ENCODE data around the gene HAGHL. TPM values are rescaled to one million over a fixed set of nuclear protein-coding genes. Genes with fewer than 3 reads are reported as not detected.

HAGHL gene
- total RNA-seq, 1 donor from 2014 or later = 1.0 TPM

DNA sequence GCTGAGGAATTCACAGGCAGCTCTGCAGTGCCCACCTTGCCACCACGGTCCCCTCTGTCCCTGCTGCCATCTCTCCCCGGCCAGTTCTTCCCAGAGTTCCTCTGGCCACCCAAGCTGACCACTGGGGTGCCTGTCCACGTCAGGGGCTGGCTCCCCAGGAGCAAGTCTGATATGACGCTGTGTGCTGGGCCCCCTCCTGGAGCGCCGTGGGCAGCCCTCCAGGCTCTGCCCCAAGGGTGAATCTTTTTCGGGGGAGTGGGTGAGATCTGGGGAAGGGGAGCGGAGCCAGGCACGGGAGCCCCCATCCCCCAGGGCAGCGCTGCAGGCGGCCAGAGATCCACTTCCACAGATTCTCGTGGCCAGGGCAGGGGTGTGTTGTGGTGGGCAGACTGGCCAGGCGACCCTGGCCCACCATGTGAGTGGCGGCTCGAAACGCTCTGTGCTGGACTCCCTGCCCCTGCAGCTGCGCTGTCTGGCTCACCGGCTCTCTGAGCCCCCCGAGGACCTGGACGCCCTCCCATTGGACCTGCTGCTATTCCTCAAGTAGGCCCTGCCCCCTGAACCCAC, 37.4 kb downstream of the HAGHL start:
- Mint-ChIP-seq H3K27ac (peak overlapping the region; percentile 72), H3K27me3 (ENCODE audit: insufficient read depth, low read depth) (peaks cover 3% of the 10 kb centered on the region), H3K9me3 (no peaks in the 10 kb centered on the region), H3K4me3 (no peak overlapping the region), H3K4me1 (peaks cover 9% of the 10 kb centered on the region), H3K36me3 (no peaks in the 10 kb centered on the region)
- Histone ChIP-seq H3K79me2 (ENCODE audit: low read depth) (no peaks in the 10 kb centered on the region), H3K4me2 (no peak overlapping the region), H3K4me3 (no peak overlapping the region), H3K9me3 (ENCODE audit: low read depth) (no peaks in the 10 kb centered on the region), H3F3A (ENCODE audit: low read depth) (peaks cover 6% of the 10 kb centered on the region), H3K4me1 (peaks cover 8% of the 10 kb centered on the region), H3K27me3 (no peaks in the 10 kb centered on the region), H3K36me3 (no peaks in the 10 kb centered on the region), H2AFZ (replicated peaks) (no peak overlapping the region), H4K20me1 (ENCODE audit: low read depth) (no peaks in the 10 kb centered on the region), H3K27ac (no peak overlapping the region), H3K9ac (no peak overlapping the region)
- no peak for DNase-seq (ENCODE audit: low spot score)
- no peak for TF ChIP-seq EZH2phosphoT487 (IDR thresholded peaks at IDR 0.05)
- TF ChIP-seq, protein P1, sequence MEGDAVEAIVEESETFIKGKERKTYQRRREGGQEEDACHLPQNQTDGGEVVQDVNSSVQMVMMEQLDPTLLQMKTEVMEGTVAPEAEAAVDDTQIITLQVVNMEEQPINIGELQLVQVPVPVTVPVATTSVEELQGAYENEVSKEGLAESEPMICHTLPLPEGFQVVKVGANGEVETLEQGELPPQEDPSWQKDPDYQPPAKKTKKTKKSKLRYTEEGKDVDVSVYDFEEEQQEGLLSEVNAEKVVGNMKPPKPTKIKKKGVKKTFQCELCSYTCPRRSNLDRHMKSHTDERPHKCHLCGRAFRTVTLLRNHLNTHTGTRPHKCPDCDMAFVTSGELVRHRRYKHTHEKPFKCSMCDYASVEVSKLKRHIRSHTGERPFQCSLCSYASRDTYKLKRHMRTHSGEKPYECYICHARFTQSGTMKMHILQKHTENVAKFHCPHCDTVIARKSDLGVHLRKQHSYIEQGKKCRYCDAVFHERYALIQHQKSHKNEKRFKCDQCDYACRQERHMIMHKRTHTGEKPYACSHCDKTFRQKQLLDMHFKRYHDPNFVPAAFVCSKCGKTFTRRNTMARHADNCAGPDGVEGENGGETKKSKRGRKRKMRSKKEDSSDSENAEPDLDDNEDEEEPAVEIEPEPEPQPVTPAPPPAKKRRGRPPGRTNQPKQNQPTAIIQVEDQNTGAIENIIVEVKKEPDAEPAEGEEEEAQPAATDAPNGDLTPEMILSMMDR (IDR thresholded peaks at IDR 0.05) = no peak

DNA sequence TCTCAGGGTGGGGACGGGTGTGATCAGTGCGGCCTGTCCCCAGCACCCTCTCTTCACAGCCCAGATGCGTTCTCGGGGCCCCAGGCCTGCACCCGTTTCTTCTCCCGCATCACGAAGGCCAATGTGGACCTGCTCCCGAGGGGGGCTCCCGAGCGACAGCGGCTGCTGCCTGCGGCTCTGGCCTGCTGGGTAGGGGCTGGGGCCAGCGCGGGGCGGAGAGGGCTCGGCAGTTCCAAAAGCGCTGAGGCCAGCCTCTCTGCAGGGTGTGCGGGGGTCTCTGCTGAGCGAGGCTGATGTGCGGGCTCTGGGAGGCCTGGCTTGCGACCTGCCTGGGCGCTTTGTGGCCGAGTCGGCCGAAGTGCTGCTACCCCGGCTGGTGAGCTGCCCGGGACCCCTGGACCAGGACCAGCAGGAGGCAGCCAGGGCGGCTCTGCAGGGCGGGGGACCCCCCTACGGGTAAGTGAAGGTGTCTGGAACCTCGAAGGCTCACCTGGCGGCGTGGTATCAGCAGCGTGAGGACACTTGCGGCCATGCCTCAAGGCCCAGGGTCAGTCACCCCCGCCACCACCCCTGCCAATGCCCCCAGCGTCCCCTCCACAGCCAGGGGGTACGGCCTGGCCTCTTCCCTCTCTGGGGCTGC, 38.1 kb downstream of the HAGHL start:
- no peaks in the 10 kb centered on the region for H3K9me3 ChIP-seq (ENCODE audit: low read depth)
- H4K20me1 ChIP-seq (ENCODE audit: low read depth) = no peaks in the 10 kb centered on the region
- peaks cover 5% of the 10 kb centered on the region for H3K4me1 Mint-ChIP-seq
- no peak overlapping the region for H3K4me3 Mint-ChIP-seq
- H3K27me3 ChIP-seq = no peaks in the 10 kb centered on the region
- H3K9ac ChIP-seq = no peak overlapping the region
- no peak overlapping the region for H3K4me3 ChIP-seq
- no peaks in the 10 kb centered on the region for H3F3A ChIP-seq (ENCODE audit: low read depth)
- H3K27me3 Mint-ChIP-seq (ENCODE audit: insufficient read depth, low read depth) = peaks cover 2% of the 10 kb centered on the region
- no peaks in the 10 kb centered on the region for H3K36me3 Mint-ChIP-seq
- H3K27ac ChIP-seq = no peak overlapping the region
- DNase-seq (ENCODE audit: low spot score) = no peak
- H3K9me3 Mint-ChIP-seq = no peaks in the 10 kb centered on the region
- no peak for TF ChIP-seq EZH2 (IDR thresholded peaks at IDR 0.05)
- no peak overlapping the region for H2AFZ ChIP-seq (replicated peaks)
- no peak overlapping the region for H3K27ac Mint-ChIP-seq
- no peaks in the 10 kb centered on the region for H3K79me2 ChIP-seq (ENCODE audit: low read depth)
- H3K4me2 ChIP-seq = no peak overlapping the region
- H3K36me3 ChIP-seq = no peaks in the 10 kb centered on the region
- H3K4me1 ChIP-seq = peaks cover 6% of the 10 kb centered on the region

DNA sequence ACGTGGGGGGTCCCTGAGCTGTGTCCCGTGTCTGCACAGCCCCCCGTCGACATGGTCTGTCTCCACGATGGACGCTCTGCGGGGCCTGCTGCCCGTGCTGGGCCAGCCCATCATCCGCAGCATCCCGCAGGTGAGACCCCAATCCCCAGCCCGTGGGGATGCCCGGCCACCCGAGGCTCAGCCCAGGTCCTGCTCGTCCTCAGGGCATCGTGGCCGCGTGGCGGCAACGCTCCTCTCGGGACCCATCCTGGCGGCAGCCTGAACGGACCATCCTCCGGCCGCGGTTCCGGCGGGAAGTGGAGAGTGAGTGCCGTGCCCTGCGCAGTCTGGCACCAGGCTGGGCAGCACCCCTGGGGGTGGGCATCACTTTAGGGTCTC, 38.6 kb downstream of the HAGHL start:
- Histone ChIP-seq H3K9me3 (ENCODE audit: low read depth) (no peaks in the 10 kb centered on the region), H3F3A (ENCODE audit: low read depth) (no peaks in the 10 kb centered on the region), H3K4me3 (no peak overlapping the region), H2AFZ (replicated peaks) (no peak overlapping the region), H3K4me1 (peaks cover 6% of the 10 kb centered on the region), H4K20me1 (ENCODE audit: low read depth) (no peaks in the 10 kb centered on the region), H3K9ac (no peak overlapping the region), H3K4me2 (no peak overlapping the region), H3K27ac (no peak overlapping the region), H3K27me3 (no peaks in the 10 kb centered on the region), H3K79me2 (ENCODE audit: low read depth) (no peaks in the 10 kb centered on the region), H3K36me3 (no peaks in the 10 kb centered on the region)
- Mint-ChIP-seq H3K27ac (no peak overlapping the region), H3K27me3 (ENCODE audit: insufficient read depth, low read depth) (peaks cover 2% of the 10 kb centered on the region), H3K4me3 (no peak overlapping the region), H3K9me3 (no peaks in the 10 kb centered on the region), H3K4me1 (peaks cover 4% of the 10 kb centered on the region), H3K36me3 (no peaks in the 10 kb centered on the region)
- no peak for DNase-seq (ENCODE audit: low spot score)
- TF ChIP-seq EZH2 (IDR thresholded peaks at IDR 0.05) = no peak
- TF ChIP-seq, protein P1 (IDR thresholded peaks at IDR 0.05) = no peak
- TF ChIP-seq EZH2phosphoT487 (IDR thresholded peaks at IDR 0.05) = no peak
